Measurements from ENCODE around the gene CNTNAP2. TPM values are rescaled to one million over a fixed set of nuclear protein-coding genes. Genes with fewer than 3 reads are reported as not detected.

Gene CNTNAP2
- total and polyA plus RNA-seq, 11 donors = 0.01 to 2.6 (median 0.31) TPM; not detected in 3

- Histone ChIP-seq H3K27me3 (no peaks in the 10 kb centered on the region), H3K36me3 (no peaks in the 10 kb centered on the region), H3K27ac (no peak overlapping the region), H3K4me1 (no peaks in the 10 kb centered on the region), H3K9me3 (peaks cover 0 to 5% (median 0%) of the 10 kb centered on the region in 12 donors), H3K4me3 (no peak overlapping the region)
- no peak for DNase-seq
- no peak for ATAC-seq
- TF ChIP-seq CTCF (IDR thresholded peaks at IDR 0.05) (no peak), POLR2A (IDR thresholded peaks at IDR 0.05) (no peak)
- intact Hi-C loops (cut with DNase I) = no loop called here
- WGBS, 4 donors = 10 to 18% (median 15%) methylated on average over 5 of the region's 5 CpGs
Observed at GRCh38 chr7:146660839-146661238, 544.2 kb downstream of the CNTNAP2 start.

GRCh38 chr7:146661435-146661834 lies 544.8 kb downstream of the CNTNAP2 start:
- intact Hi-C loops (cut with DNase I) = no loop called here
- Histone ChIP-seq H3K4me3 (no peak overlapping the region), H3K9me3 (peaks cover 0 to 7% (median 0%) of the 10 kb centered on the region in 12 donors), H3K27me3 (no peaks in the 10 kb centered on the region), H3K27ac (no peak overlapping the region), H3K4me1 (no peaks in the 10 kb centered on the region), H3K36me3 (no peaks in the 10 kb centered on the region)
- DNase-seq (no peak), ATAC-seq (no peak)
- TF ChIP-seq POLR2A (IDR thresholded peaks at IDR 0.05) (no peak), CTCF (IDR thresholded peaks at IDR 0.05) (no peak)

DNA sequence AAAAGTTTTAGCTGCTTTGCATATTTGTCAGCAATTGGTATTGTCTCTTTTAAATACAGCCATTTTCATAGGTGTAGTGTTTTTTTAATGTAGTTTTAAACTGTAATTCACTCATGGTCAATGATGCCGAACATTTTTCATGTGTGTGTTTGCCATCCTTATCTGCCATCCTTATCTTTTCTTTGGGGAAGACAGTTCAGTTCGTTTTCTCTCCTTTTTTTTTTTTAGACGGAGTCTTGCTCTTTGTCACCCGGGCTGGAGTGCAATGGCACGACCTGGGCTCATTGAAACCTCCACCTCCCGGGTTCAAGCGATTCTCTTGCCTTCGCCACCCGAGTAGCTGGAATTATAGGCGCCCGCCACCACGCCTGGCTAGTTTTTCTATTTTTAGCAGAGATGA lies 545.3 kb downstream of the CNTNAP2 start:
- TF ChIP-seq POLR2A (IDR thresholded peaks at IDR 0.05) = no peak
- no peak for TF ChIP-seq CTCF (IDR thresholded peaks at IDR 0.05)
- Histone ChIP-seq H3K27ac (no peak overlapping the region), H3K4me3 (no peak overlapping the region), H3K4me1 (no peaks in the 10 kb centered on the region), H3K27me3 (no peaks in the 10 kb centered on the region), H3K36me3 (no peaks in the 10 kb centered on the region), H3K9me3 (peaks cover 0 to 12% (median 2%) of the 10 kb centered on the region in 12 donors)
- DNase-seq (no peak), ATAC-seq (no peak)
- intact Hi-C loops (cut with DNase I) = no loop called here
- 68 to 73% (median 71%) methylated on average over 12 of the region's 12 CpGs for WGBS, 4 donors

- DNase-seq = peak in 1 of 5 donors; percentile 39
- H3K4me3 ChIP-seq = no peak overlapping the region
- no peaks in the 10 kb centered on the region for H3K36me3 ChIP-seq
- peaks cover 0 to 22% (median 3%) of the 10 kb centered on the region in 12 donors for H3K9me3 ChIP-seq
- WGBS, 4 donors = 88 to 95% (median 93%) methylated on average over 12 of the region's 12 CpGs
- intact Hi-C loops (cut with DNase I) = no loop called here
- ATAC-seq = no peak
- TF ChIP-seq POLR2A (IDR thresholded peaks at IDR 0.05) (no peak), CTCF (IDR thresholded peaks at IDR 0.05) (no peak)
- no peaks in the 10 kb centered on the region for H3K27me3 ChIP-seq
- no peak overlapping the region for H3K27ac ChIP-seq
- H3K4me1 ChIP-seq = no peaks in the 10 kb centered on the region
Observed at GRCh38 chr7:146665023-146665422, 548.4 kb downstream of the CNTNAP2 start.

Data from heart left ventricle (tissue), 16 donors.